Left ventricle myocardium inferior (tissue), 1 donor: ENCODE results near the gene DSTN. TPM values are rescaled to one million over a fixed set of nuclear protein-coding genes. Genes with fewer than 3 reads are reported as not detected.
A peak's percentile ranks its signal among the peaks of the same experiment; 100 is the strongest.

ENCODE experiments used
- DNase-seq: peaks from one replicate; pipeline ENCODE4 v3.0.0-alpha.2; 2020
- H3K27ac ChIP-seq: fragments of 200-600 bp; replicated peaks from 2 replicates; pipeline ENCODE4 v1.8.0; 2021
- H3K27me3 ChIP-seq: fragments of 200-600 bp; 2 replicates; pipeline ENCODE4 v1.8.0; 2021; ENCODE audit warnings: low read depth
- H3K36me3 ChIP-seq: fragments of 200-600 bp; 2 replicates; pipeline ENCODE4 v1.8.0; 2021
- H3K4me1 ChIP-seq: fragments of 200-600 bp; 2 replicates; pipeline ENCODE4 v1.8.0; 2021
- H3K4me3 ChIP-seq: fragments of 200-600 bp; 2 replicates; pipeline ENCODE4 v1.8.0; 2021; ENCODE audit warnings: mild to moderate bottlenecking, moderate library complexity
- H3K9me3 ChIP-seq: fragments of 200-600 bp; replicated peaks from 2 replicates; pipeline ENCODE4 v1.8.0; 2021
- CTCF ChIP-seq: fragments of 200-600 bp; IDR thresholded peaks from 2 replicates; pipeline ENCODE4 v1.8.0; 2021; ENCODE audit warnings: antibody characterized with exemption, mild to moderate bottlenecking, borderline replicate concordance
- intact Hi-C: fragments of 100-400 bp; cut with micrococcal nuclease; formaldehyde crosslinking; loops from one replicate; pipeline ENCODE4 v1.11.0; 2022
- total RNA-seq: library from RNA; stranded (reverse); fragmentation: NEBNext Ultra II Directional; extraction: Animal tissue kit (Norgen Biotek cat#: 25700); gene quantifications from one replicate; pipeline ENCODE4 v1.2.1, GENCODE V29; 2021
- donor health status: DM: no; HTN: yes; CAD: no; lungs with severe emphysema.

DSTN gene
- total RNA-seq, 1 donor from 2014 or later: 635 TPM

GRCh38 chr20:17625246-17626051 lies 55.6 kb downstream of the DSTN start:
- Histone ChIP-seq H3K4me3 (no peak overlapping the region), H3K4me1 (no peaks in the 10 kb centered on the region), H3K36me3 (peaks cover 91% of the 10 kb centered on the region), H3K27ac (no peak overlapping the region), H3K9me3 (no peaks in the 10 kb centered on the region), H3K27me3 (no peaks in the 10 kb centered on the region)
- intact Hi-C loops: no loop called here
- no peak for TF ChIP-seq CTCF
- peak; percentile 14 for DNase-seq

GRCh38 chr20:17626217-17627007 lies 56.5 kb downstream of the DSTN start:
- Histone ChIP-seq H3K4me1 (no peaks in the 10 kb centered on the region), H3K36me3 (peaks cover 91% of the 10 kb centered on the region), H3K27ac (peak overlapping the region; percentile 38), H3K9me3 (no peaks in the 10 kb centered on the region), H3K27me3 (no peaks in the 10 kb centered on the region), H3K4me3 (no peak overlapping the region)
- TF ChIP-seq CTCF: no peak
- peak; percentile 57 for DNase-seq
- intact Hi-C loops: no loop called here

DNA sequence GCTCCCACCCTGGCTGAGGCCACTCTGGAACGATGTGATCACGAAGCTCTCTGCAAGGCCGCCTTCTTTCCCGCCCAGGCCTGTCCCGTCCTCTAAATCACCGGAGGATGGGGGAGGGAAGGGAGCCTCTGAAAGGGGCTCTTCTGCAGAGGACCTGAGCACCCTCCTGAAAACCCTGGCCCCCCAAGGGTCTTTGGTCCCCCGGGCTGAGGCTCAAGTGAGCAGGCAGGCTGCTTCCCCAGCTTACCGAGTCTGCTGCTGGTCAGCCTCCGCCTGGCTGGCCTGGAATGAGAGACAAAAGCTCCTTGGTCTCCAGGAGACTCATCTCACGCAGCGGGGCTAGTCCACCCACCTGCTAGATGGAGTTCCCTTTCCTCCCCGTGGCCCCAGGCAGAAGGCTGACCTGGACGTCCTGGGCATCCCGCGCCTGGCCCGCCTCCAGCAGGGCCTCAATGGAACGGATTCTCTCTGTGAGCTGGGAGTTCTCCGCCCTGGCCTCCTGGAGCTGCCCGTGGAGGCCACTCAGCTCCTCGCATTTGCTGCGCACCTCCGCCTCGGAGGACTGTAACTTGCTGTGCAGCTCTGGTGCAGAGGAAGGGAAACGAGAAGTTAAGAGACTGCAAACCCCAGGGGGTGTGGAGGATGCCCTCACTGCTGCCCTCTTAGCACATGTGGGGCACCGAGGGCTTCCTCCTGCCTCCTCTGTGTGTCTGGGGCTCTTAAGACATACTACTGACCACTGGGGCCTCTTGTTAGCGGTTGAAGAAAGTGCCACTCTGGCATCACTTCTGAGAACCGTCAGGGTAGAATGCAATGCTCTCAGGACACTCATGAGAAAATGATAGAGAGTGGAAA lies 57.5 kb downstream of the DSTN start:
- Histone ChIP-seq H3K36me3 (peaks cover 91% of the 10 kb centered on the region), H3K4me1 (no peaks in the 10 kb centered on the region), H3K27ac (peak overlapping the region; percentile 38), H3K4me3 (no peak overlapping the region), H3K9me3 (no peaks in the 10 kb centered on the region), H3K27me3 (no peaks in the 10 kb centered on the region)
- TF ChIP-seq CTCF: no peak
- peak; percentile 20 for DNase-seq
- intact Hi-C loops: no loop called here

- H3K36me3 ChIP-seq: peaks cover 91% of the 10 kb centered on the region
- no peaks in the 10 kb centered on the region for H3K27me3 ChIP-seq
- H3K4me3 ChIP-seq: no peak overlapping the region
- no peaks in the 10 kb centered on the region for H3K4me1 ChIP-seq
- H3K27ac ChIP-seq: peak overlapping the region; percentile 38
- no peaks in the 10 kb centered on the region for H3K9me3 ChIP-seq
- intact Hi-C loops: no loop called here
- no peak for TF ChIP-seq CTCF
- peak; percentile 10 for DNase-seq
These were observed 58.4 kb downstream of the DSTN start for GRCh38 chr20:17628101-17628841.

- peaks cover 91% of the 10 kb centered on the region for H3K36me3 ChIP-seq
- peaks cover 3% of the 10 kb centered on the region for H3K4me1 ChIP-seq
- no peaks in the 10 kb centered on the region for H3K27me3 ChIP-seq
- no peak overlapping the region for H3K27ac ChIP-seq
- intact Hi-C loops: no loop called here
- H3K9me3 ChIP-seq: no peaks in the 10 kb centered on the region
- no peak for DNase-seq
- TF ChIP-seq CTCF: no peak
- no peak overlapping the region for H3K4me3 ChIP-seq
These were observed 59.1 kb downstream of the DSTN start for GRCh38 chr20:17629025-17629424.
